BE2C (cell line): Measurements from ENCODE around the gene GRID1.

Experiments
- DNase-seq: peaks from one replicate; pipeline ENCODE4 v3.0.0-alpha.2; 2020
- H3K27me3 ChIP-seq: fragments of 250-450 bp; sonication (Bioruptor Pico); 2 replicates; pipeline ENCODE4 v1.5.1; 2020; ENCODE audit warnings: mild to moderate bottlenecking
- H3K36me3 ChIP-seq: fragments of 250-450 bp; sonication (Bioruptor Pico); 2 replicates; pipeline ENCODE4 v1.5.1; 2020; ENCODE audit warnings: mild to moderate bottlenecking
- H3K4me1 ChIP-seq: fragments of 250-450 bp; sonication (Bioruptor Pico); 2 replicates; pipeline ENCODE4 v1.5.1; 2020
- H3K4me3 ChIP-seq: 2 replicates; pipeline ENCODE4 v1.5.1; 2011; ENCODE audit warnings: low read depth, low read length
- H3K9me3 ChIP-seq: fragments of 250-450 bp; sonication (Bioruptor Pico); 2 replicates; pipeline ENCODE4 v1.5.1; 2020
- CTCF ChIP-seq: IDR thresholded peaks from 2 replicates; pipeline ENCODE4 v1.5.1; 2012; ENCODE audit warnings: mild to moderate bottlenecking, low read depth, low read length

The GRID1 gene

GRCh38 chr10:86227501-86228258 lies 138.9 kb downstream of the GRID1 start:
- Histone ChIP-seq H3K9me3 (no peaks in the 10 kb centered on the region), H3K4me3 (no peak overlapping the region), H3K27me3 (no peaks in the 10 kb centered on the region), H3K4me1 (no peaks in the 10 kb centered on the region; the same call in none of the 2 replicates), H3K36me3 (no peaks in the 10 kb centered on the region)
- no peak for TF ChIP-seq CTCF
- DNase-seq: no peak

GRCh38 chr10:86226781-86227201 lies 139.8 kb downstream of the GRID1 start:
- DNase-seq: peak; percentile 28
- TF ChIP-seq CTCF: peak; percentile 15; the same call in 1 of the 2 replicates
- Histone ChIP-seq H3K4me1 (no peaks in the 10 kb centered on the region; the same call in none of the 2 replicates), H3K27me3 (no peaks in the 10 kb centered on the region), H3K4me3 (no peak overlapping the region), H3K36me3 (no peaks in the 10 kb centered on the region), H3K9me3 (no peaks in the 10 kb centered on the region)

- H3K27me3 ChIP-seq: no peaks in the 10 kb centered on the region
- no peaks in the 10 kb centered on the region; the same call in 1 of the 2 replicates for H3K4me1 ChIP-seq
- H3K9me3 ChIP-seq: no peaks in the 10 kb centered on the region
- no peaks in the 10 kb centered on the region for H3K36me3 ChIP-seq
- DNase-seq: no peak
- TF ChIP-seq CTCF: no peak
- H3K4me3 ChIP-seq: no peak overlapping the region
Measured at GRCh38 chr10:86226016-86226415, 140.6 kb downstream of the GRID1 start.

- no peaks in the 10 kb centered on the region for H3K9me3 ChIP-seq
- DNase-seq: no peak
- no peak for TF ChIP-seq CTCF
- no peaks in the 10 kb centered on the region for H3K27me3 ChIP-seq
- no peaks in the 10 kb centered on the region; the same call in 1 of the 2 replicates for H3K4me1 ChIP-seq
- no peak overlapping the region for H3K4me3 ChIP-seq
- H3K36me3 ChIP-seq: no peaks in the 10 kb centered on the region
Measured at GRCh38 chr10:86225103-86225782, 141.4 kb downstream of the GRID1 start.

- Histone ChIP-seq H3K9me3 (no peaks in the 10 kb centered on the region), H3K36me3 (no peaks in the 10 kb centered on the region), H3K27me3 (no peaks in the 10 kb centered on the region), H3K4me3 (no peak overlapping the region), H3K4me1 (no peaks in the 10 kb centered on the region; the same call in 1 of the 2 replicates)
- no peak for TF ChIP-seq CTCF
- no peak for DNase-seq
Measured at GRCh38 chr10:86224354-86225102, 142.1 kb downstream of the GRID1 start.
